K562 (cell line): Measurements from ENCODE around the gene PLXDC1. TPM values are rescaled to one million over a fixed set of nuclear protein-coding genes. Genes with fewer than 3 reads are reported as not detected.

Experiments
- ATF1 ChIP-seq, 2 experiments: fragments of 450-650 bp in 1 of 2; IDR thresholded peaks; 2 replicates each; pipeline ENCODE4 v1.6.1; 2016; ENCODE audit warnings: missing compliant biosample characterization in 1 of 2, missing genetic modification characterization in 1 of 2
- CAMTA2 ChIP-seq: fragments of 250-450 bp; sonication (Bioruptor Pico); conservative IDR thresholded peaks from 2 replicates; pipeline ENCODE4 v1.5.1; 2022
- CXXC5 ChIP-seq: fragments of 250-450 bp; sonication (Bioruptor Pico); IDR thresholded peaks from 2 replicates; pipeline ENCODE4 v1.8.0; 2022; ENCODE audit warnings: inconsistent platforms, mild to moderate bottlenecking, moderate library complexity
- DNMT1 ChIP-seq: fragments of 450-650 bp; IDR thresholded peaks from 2 replicates; pipeline ENCODE4 v1.6.1; 2016; ENCODE audit warnings: antibody characterized with exemption, mild to moderate bottlenecking
- DPF2 ChIP-seq: fragments of 450-650 bp; IDR thresholded peaks from 2 replicates; pipeline ENCODE4 v1.6.1; 2016
- EGR1 ChIP-seq: fragments of 450-650 bp; conservative IDR thresholded peaks from 2 replicates; pipeline ENCODE4 v1.6.1; 2017; ENCODE audit warnings: mild to moderate bottlenecking
- FOXM1 ChIP-seq, 2 experiments: fragments of 450-650 bp in 1 of 2; sonication (generic) in 1 of 2; formaldehyde crosslinking in 1 of 2; IDR thresholded peaks; 2 replicates each; pipeline versions ENCODE4 v1.6.1 to v1.9.0; 2017 to 2022; ENCODE audit warnings: low read depth in 2 of 2, mild to moderate bottlenecking in 2 of 2, missing genetic modification reagents in 1 of 2, moderate library complexity in 1 of 2
- HMBOX1 ChIP-seq: sonication (generic); IDR thresholded peaks from 2 replicates; pipeline ENCODE4 v1.6.1; 2016
- HMGN3 ChIP-seq: IDR thresholded peaks from 2 replicates; pipeline ENCODE4 v1.6.1; 2011; ENCODE audit warnings: borderline replicate concordance, low read depth, mild to moderate bottlenecking, mixed read lengths, low read length; ENCODE audit not compliant: insufficient read length; ENCODE audit errors: extremely low read depth
- KDM5B ChIP-seq: fragments of 200-600 bp; sonication (generic); IDR thresholded peaks from 2 replicates; pipeline ENCODE4 v1.6.1; 2012; ENCODE audit warnings: low read depth, mild to moderate bottlenecking, moderate library complexity, low read length, control low read depth, inconsistent platforms; ENCODE audit not compliant: insufficient replicate concordance
- KLF6 ChIP-seq: fragments of 250-450 bp; sonication (Bioruptor Pico); IDR thresholded peaks from 2 replicates; pipeline ENCODE4 v1.4.0; 2020; ENCODE audit warnings: mild to moderate bottlenecking, moderate library complexity, borderline replicate concordance
- MBD2 ChIP-seq: sonication (generic); IDR thresholded peaks from 2 replicates; pipeline ENCODE4 v1.6.1; 2016; ENCODE audit warnings: low read depth, borderline replicate concordance
- MNT ChIP-seq, 2 experiments: fragments of 450-650 bp; conservative IDR thresholded peaks; 2 replicates each; pipeline ENCODE4 v1.6.1; 2017; ENCODE audit warnings: mild to moderate bottlenecking in 2 of 2, moderate library complexity in 2 of 2
- NEUROD1 ChIP-seq: fragments of 150-350 bp; IDR thresholded peaks from 2 replicates; pipeline ENCODE4 v1.6.1; 2014; ENCODE audit warnings: borderline replicate concordance, low read length, low read depth; ENCODE audit not compliant: partially characterized antibody
- NFIC ChIP-seq: fragments of 450-650 bp; IDR thresholded peaks from 2 replicates; pipeline ENCODE4 v1.6.1; 2017; ENCODE audit warnings: mild to moderate bottlenecking, inconsistent platforms
- NR1H2 ChIP-seq: sonication (generic); formaldehyde crosslinking; IDR thresholded peaks from 2 replicates; pipeline ENCODE4 v1.4.0; 2020; ENCODE audit warnings: mild to moderate bottlenecking, missing genetic modification reagents
- POLR2B ChIP-seq: fragments of 450-650 bp; IDR thresholded peaks from 2 replicates; pipeline ENCODE4 v1.6.1; 2018; ENCODE audit warnings: low read depth; ENCODE audit not compliant: partially characterized antibody
- PPARD ChIP-seq: fragments of 250-450 bp; sonication (Bioruptor Pico); IDR thresholded peaks from 2 replicates; pipeline ENCODE4 v1.8.0; 2022; ENCODE audit warnings: inconsistent platforms, mild to moderate bottlenecking, moderate library complexity
- RHOXF2B ChIP-seq: fragments of 250-450 bp; sonication (Bioruptor Pico); conservative IDR thresholded peaks from 2 replicates; pipeline ENCODE4 v1.5.1; 2021
- TAF1 ChIP-seq: IDR thresholded peaks from 2 replicates; pipeline ENCODE4 v1.6.1; 2011; ENCODE audit warnings: mild to moderate bottlenecking, low read length, moderate library complexity; ENCODE audit not compliant: insufficient read depth, control insufficient read depth, severe bottlenecking; ENCODE audit errors: extremely low read depth
- ZBTB7A ChIP-seq: IDR thresholded peaks from 2 replicates; pipeline ENCODE4 v1.6.1; 2011; ENCODE audit warnings: low read depth, mild to moderate bottlenecking, low read length, moderate library complexity, borderline replicate concordance; ENCODE audit not compliant: control insufficient read depth
- ZKSCAN1 ChIP-seq: fragments of 150-350 bp; IDR thresholded peaks from 2 replicates; pipeline ENCODE4 v1.6.1; 2016; ENCODE audit warnings: low read depth, low read length
- ZNF398 ChIP-seq: fragments of 250-450 bp; sonication (Bioruptor Pico); IDR thresholded peaks from 2 replicates; pipeline ENCODE4 v1.8.0; 2021; ENCODE audit warnings: moderate library complexity, mild to moderate bottlenecking, inconsistent platforms
- ZNF830 ChIP-seq: fragments of 250-450 bp; sonication (Bioruptor Pico); IDR thresholded peaks from 2 replicates; pipeline ENCODE4 v1.5.0; 2021; ENCODE audit warnings: mild to moderate bottlenecking
- polyA plus RNA-seq, 8 experiments: library from polyadenylated mRNA; depleted of rRNA in 4 of 8; stranded (reverse) in 5 of 8; unstranded in 3 of 8; fragments of >200 nt; fragmentation: Nextera tagmentation in 2 of 8; fragmentation: Illumina TruSeq in 1 of 8; extraction: Ambion mirVana in 2 of 8; extraction: Trizol in 1 of 8; gene quantifications; 2 replicates each; pipeline versions ENCODE4 v1.2.1 to v1.2.3, GENCODE V29; 2011 to 2014; ENCODE audit warnings: inconsistent platforms in 1 of 8, missing spikeins in 1 of 8
- total RNA-seq, 7 experiments: library from RNA; depleted of rRNA in 6 of 7; stranded (reverse); fragments of >200 nt in 6 of 7; fragmentation: Illumina TruSeq in 2 of 7; extraction: Trizol in 2 of 7; gene quantifications; 2 replicates each; pipeline versions ENCODE4 v1.2.1 to v1.2.3, GENCODE V29; 2011 to 2021; ENCODE audit warnings: low replicate concordance in 1 of 7

The PLXDC1 gene
- total and polyA plus RNA-seq, 9 of the 15 experiments (the other 6 are each of a cell fraction or from before 2014, with no cell fraction given), result not detected

GRCh38 chr17:39197380-39198185, 46.1 kb upstream of the PLXDC1 start, which contains the start of gene CACNB1 (continued):
- TF ChIP-seq DNMT1, result no peak
- TF ChIP-seq CXXC5, result peak; percentile 50
- peak; percentile 15; the same call in 1 of the 2 replicates for TF ChIP-seq EGR1
- TF ChIP-seq MBD2, result 0 out of 2 replicates have a peak, but pooled peaks have one; percentile 40
- TF ChIP-seq FOXM1 (IDR thresholded peaks at IDR 0.05; ENCODE audit: low read depth), result no peak
- no peak for TF ChIP-seq FOXM1 (CRISPR knock-in tag; IDR thresholded peaks at IDR 0.05; ENCODE audit: low read depth)
- no peak for TF ChIP-seq PPARD
- TF ChIP-seq NFIC, result peak; percentile 13; the same call in 1 of the 2 replicates
- 0 out of 4 replicates have a peak, but pooled peaks of 1 of the 2 experiments have one; percentile 23 for TF ChIP-seq MNT (conservative IDR thresholded peaks at IDR 0.05)
- peak; percentile 36 for TF ChIP-seq TAF1
- TF ChIP-seq POLR2B, result peak; percentile 24
- TF ChIP-seq HMBOX1, result no peak
- TF ChIP-seq ATF1 (CRISPR knock-in tag; IDR thresholded peaks at IDR 0.05), result no peak
- TF ChIP-seq ATF1 (tag; IDR thresholded peaks at IDR 0.05), result peak; percentile 7; the same call in 1 of the 2 replicates
- no peak for TF ChIP-seq CAMTA2
- TF ChIP-seq DPF2, result no peak
- TF ChIP-seq RHOXF2B (CRISPR knock-in tag), result no peak
- TF ChIP-seq ZNF830 (CRISPR knock-in tag), result peak; percentile 76; the same call in 1 of the 2 replicates
- TF ChIP-seq ZKSCAN1, result no peak
- no peak for TF ChIP-seq NEUROD1
- peak; percentile 51 for TF ChIP-seq KDM5B
- TF ChIP-seq KLF6, result no peak
- peak; percentile 85; the same call in 1 of the 2 replicates for TF ChIP-seq ZBTB7A
- TF ChIP-seq NR1H2 (CRISPR knock-in tag), result no peak
- TF ChIP-seq ZNF398 (CRISPR knock-in tag), result no peak
- peak; percentile 60 for TF ChIP-seq HMGN3
